Psoas muscle (tissue), 8 donors: Measurements from ENCODE around the gene SGSM1. TPM values are rescaled to one million over a fixed set of nuclear protein-coding genes. Genes with fewer than 3 reads are reported as not detected.
"Not testable (repeated sequence)": the region's sequence is repeated elsewhere in the genome, so short reads cannot be mapped to it uniquely, and the experiment has no call there.

Source experiments
- ATAC-seq, 4 donors: fragments of 200-7000 bp; cut with Tn5 transposase; one replicate each; pipeline ENCODE4 v1.9.1; 2020; ENCODE audit warnings: moderate library complexity in 3 of 4, mild to moderate bottlenecking in 2 of 4
- DNase-seq, 2 donors: peaks; one replicate each; pipeline ENCODE4 v3.0.0-alpha.2; 2020
- H3K27ac ChIP-seq: fragments of 200-600 bp; one replicate; pipeline ENCODE4 v1.8.0; 2022
- H3K27me3 ChIP-seq, 3 donors: fragments of 200-600 bp in 1 of 3; one replicate each; pipeline versions ENCODE4 v1.6.1 to v1.8.0; 2013 to 2022; ENCODE audit warnings: low read length in 2 of 3, mild to moderate bottlenecking in 2 of 3, moderate library complexity in 1 of 3; ENCODE audit not compliant: insufficient read depth in 3 of 3
- H3K36me3 ChIP-seq, 2 donors: fragments of 200-600 bp in 1 of 2; one replicate each; pipeline versions ENCODE4 v1.6.1 to v1.8.0; 2013 to 2022; ENCODE audit warnings: low read depth in 1 of 2, mild to moderate bottlenecking in 1 of 2, moderate library complexity in 1 of 2; ENCODE audit not compliant: insufficient read depth in 1 of 2
- H3K4me1 ChIP-seq: fragments of 200-600 bp; one replicate; pipeline ENCODE4 v1.8.0; 2022
- H3K4me3 ChIP-seq: fragments of 200-600 bp; one replicate; pipeline ENCODE4 v1.8.0; 2022; ENCODE audit warnings: mild to moderate bottlenecking
- H3K9me3 ChIP-seq: fragments of 200-600 bp; one replicate; pipeline ENCODE4 v1.8.0; 2022
- WGBS, 3 donors: extraction: QIAGEN DNeasy Blood & Tissue Kit; methylation state at CpG; one replicate each; pipeline versions ENCODE4 v1.1.6 to v1.1.7; 2013; 5-methylcytosine and 5-hydroxymethylcytosine counted together
- intact Hi-C, 2 donors: fragments of 100-400 bp; cut with DNase I; formaldehyde crosslinking; loops; one replicate each; pipeline versions ENCODE4 v1.11.0 to v1.14.2; 2022
- polyA plus RNA-seq, 3 donors: library from polyadenylated mRNA; stranded (reverse); fragments of 200-250 nt; gene quantifications; one replicate each; pipeline ENCODE4 v1.2.3, GENCODE V29; 2013
- total RNA-seq, 4 donors: library from RNA; stranded (reverse); fragmentation: NEBNext Ultra II Directional in 2 of 4; extraction: Animal tissue kit (Norgen Biotek cat#: 25700) in 2 of 4; gene quantifications; one replicate each; pipeline versions ENCODE4 v1.2.1 to v1.2.4, GENCODE V29; 2021 to 2023
- TF ChIP-seq, protein P1 (sequence below): fragments of 200-600 bp; IDR thresholded peaks from one replicate; pipeline ENCODE4 v1.8.0; 2022; ENCODE audit warnings: antibody characterized with exemption
- donor health status: healthy with polysubstance abuse.
- donor health status: DM: no; HTN: no; CAD: no; lungs with moderate emphysema.
- donor health status: Bipolar disorder and iron deficiency.
- donor health status: healthy.
- donor health status: DM: yes; HTN: yes; CAD: no.
- donor health status: DM: no; HTN: no; CAD: no.
- donor health status: DM: no; HTN: no; CAD: no.
- donor health status: DM: yes; HTN: yes; CAD: no.

The SGSM1 gene
- total and polyA plus RNA-seq, 7 donors = 0.03 to 0.98 (median 0.32) TPM

- WGBS, 3 donors = 7 to 19% (median 16%) methylated on average over 16 of the region's 16 CpGs
- no peaks in the 10 kb centered on the region for H3K9me3 ChIP-seq
- TF ChIP-seq, protein P1, sequence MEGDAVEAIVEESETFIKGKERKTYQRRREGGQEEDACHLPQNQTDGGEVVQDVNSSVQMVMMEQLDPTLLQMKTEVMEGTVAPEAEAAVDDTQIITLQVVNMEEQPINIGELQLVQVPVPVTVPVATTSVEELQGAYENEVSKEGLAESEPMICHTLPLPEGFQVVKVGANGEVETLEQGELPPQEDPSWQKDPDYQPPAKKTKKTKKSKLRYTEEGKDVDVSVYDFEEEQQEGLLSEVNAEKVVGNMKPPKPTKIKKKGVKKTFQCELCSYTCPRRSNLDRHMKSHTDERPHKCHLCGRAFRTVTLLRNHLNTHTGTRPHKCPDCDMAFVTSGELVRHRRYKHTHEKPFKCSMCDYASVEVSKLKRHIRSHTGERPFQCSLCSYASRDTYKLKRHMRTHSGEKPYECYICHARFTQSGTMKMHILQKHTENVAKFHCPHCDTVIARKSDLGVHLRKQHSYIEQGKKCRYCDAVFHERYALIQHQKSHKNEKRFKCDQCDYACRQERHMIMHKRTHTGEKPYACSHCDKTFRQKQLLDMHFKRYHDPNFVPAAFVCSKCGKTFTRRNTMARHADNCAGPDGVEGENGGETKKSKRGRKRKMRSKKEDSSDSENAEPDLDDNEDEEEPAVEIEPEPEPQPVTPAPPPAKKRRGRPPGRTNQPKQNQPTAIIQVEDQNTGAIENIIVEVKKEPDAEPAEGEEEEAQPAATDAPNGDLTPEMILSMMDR = no peak
- H3K4me3 ChIP-seq = no peak overlapping the region
- H3K27me3 ChIP-seq = no peaks in the 10 kb centered on the region
- H3K36me3 ChIP-seq = no peaks in the 10 kb centered on the region
- ATAC-seq (peak; percentile 93 to 98 (median 97)), DNase-seq (peak; percentile 81 to 93)
- H3K4me1 ChIP-seq = peaks cover 19% of the 10 kb centered on the region
- H3K27ac ChIP-seq = peak overlapping the region; percentile 92
- intact Hi-C loops = no loop called here
These were observed 88.4 kb downstream of the SGSM1 start for GRCh38 chr22:24894220-24894975.

GRCh38 chr22:24894998-24895397 lies 89.0 kb downstream of the SGSM1 start:
- Histone ChIP-seq H3K27ac (peak overlapping the region; percentile 92), H3K27me3 (no peaks in the 10 kb centered on the region), H3K4me1 (peaks cover 19% of the 10 kb centered on the region), H3K36me3 (no peaks in the 10 kb centered on the region), H3K4me3 (no peak overlapping the region), H3K9me3 (no peaks in the 10 kb centered on the region)
- 20 to 28% (median 23%) methylated on average over 7 of the region's 7 CpGs for WGBS, 3 donors
- TF ChIP-seq, protein P1 = no peak
- DNase-seq (peak; percentile 67 to 76), ATAC-seq (peak; percentile 57 to 71 (median 65))
- intact Hi-C loops = no loop called here

GRCh38 chr22:24901448-24901847 lies 95.4 kb downstream of the SGSM1 start:
- Histone ChIP-seq H3K27ac (no peak overlapping the region), H3K4me3 (no peak overlapping the region), H3K4me1 (no peaks in the 10 kb centered on the region), H3K36me3 (no peaks in the 10 kb centered on the region), H3K9me3 (peaks cover 8% of the 10 kb centered on the region), H3K27me3 (no peaks in the 10 kb centered on the region)
- ATAC-seq (no peak), DNase-seq (no peak)
- intact Hi-C loops = no loop called here
- TF ChIP-seq, protein P1 = no peak
- WGBS, 3 donors = 78 to 88% (median 86%) methylated on average over 2 of the region's 2 CpGs

GRCh38 chr22:24905909-24906308 lies 99.9 kb downstream of the SGSM1 start:
- Histone ChIP-seq H3K4me3 (no peak overlapping the region), H3K27me3 (no peaks in the 10 kb centered on the region), H3K9me3 (peaks cover 9% of the 10 kb centered on the region), H3K4me1 (no peaks in the 10 kb centered on the region), H3K36me3 (no peaks in the 10 kb centered on the region), H3K27ac (no peak overlapping the region)
- ATAC-seq (no peak), DNase-seq (no peak)
- intact Hi-C loops = no loop called here
- TF ChIP-seq, protein P1 = no peak
- WGBS, 3 donors = 89 to 100% (median 95%) methylated on average over 1 of the region's 1 CpG

DNA sequence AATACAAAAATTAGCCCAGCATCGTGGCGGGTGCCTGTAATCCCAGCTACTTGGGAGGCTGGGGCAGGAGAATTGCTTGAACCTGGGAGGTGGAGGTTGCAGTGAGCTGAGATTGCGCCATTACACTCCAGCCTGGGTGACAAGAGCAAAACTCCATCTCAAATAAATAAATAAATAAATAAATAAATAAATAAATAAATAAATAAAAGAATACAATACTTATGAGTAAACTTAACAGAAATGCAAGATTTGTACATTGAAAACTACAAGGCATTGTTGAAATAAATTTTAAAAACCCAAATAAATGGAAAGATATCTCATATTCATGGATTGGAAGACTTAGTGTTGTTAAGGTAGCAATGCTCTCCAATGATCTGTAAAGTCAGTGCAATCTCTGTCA lies 101.1 kb downstream of the SGSM1 start:
- H3K4me3 ChIP-seq, ATAC-seq, H3K27me3 ChIP-seq, intact Hi-C loops, H3K27ac ChIP-seq, H3K4me1 ChIP-seq, H3K9me3 ChIP-seq, H3K36me3 ChIP-seq, DNase-seq: not testable (repeated sequence)
- WGBS, 3 donors = 93 to 100% (median 100%) methylated on average over 3 of the region's 3 CpGs
